Measurements from ENCODE around the gene TRPM5.

GRCh38 chr11:2447253-2447950, 3.1 kb upstream of the TRPM5 start:
- TF ChIP-seq CTCF (IDR thresholded peaks at IDR 0.05) (no peak), EZH2phosphoT487 (IDR thresholded peaks at IDR 0.05) (no peak)

Measured in neural progenitor cell (in vitro differentiated cells).